Lower leg skin (tissue), 3 donors: ENCODE data around the gene SLC2A8.

Source experiments
- POLR2A ChIP-seq, 2 donors: fragments of 450-650 bp; IDR thresholded peaks; one replicate each; pipeline ENCODE4 v1.6.1; 2016 to 2017; ENCODE audit warnings: antibody characterized with exemption in 2 of 2, mild to moderate bottlenecking in 1 of 2, moderate library complexity in 1 of 2
- TF ChIP-seq, protein P1 (sequence below), 3 donors: fragments of 450-650 bp; IDR thresholded peaks; one replicate each; pipeline ENCODE4 v1.5.1; 2016; ENCODE audit warnings: antibody characterized with exemption in 3 of 3, mild to moderate bottlenecking in 3 of 3, moderate library complexity in 2 of 3

- TF ChIP-seq, protein P1, sequence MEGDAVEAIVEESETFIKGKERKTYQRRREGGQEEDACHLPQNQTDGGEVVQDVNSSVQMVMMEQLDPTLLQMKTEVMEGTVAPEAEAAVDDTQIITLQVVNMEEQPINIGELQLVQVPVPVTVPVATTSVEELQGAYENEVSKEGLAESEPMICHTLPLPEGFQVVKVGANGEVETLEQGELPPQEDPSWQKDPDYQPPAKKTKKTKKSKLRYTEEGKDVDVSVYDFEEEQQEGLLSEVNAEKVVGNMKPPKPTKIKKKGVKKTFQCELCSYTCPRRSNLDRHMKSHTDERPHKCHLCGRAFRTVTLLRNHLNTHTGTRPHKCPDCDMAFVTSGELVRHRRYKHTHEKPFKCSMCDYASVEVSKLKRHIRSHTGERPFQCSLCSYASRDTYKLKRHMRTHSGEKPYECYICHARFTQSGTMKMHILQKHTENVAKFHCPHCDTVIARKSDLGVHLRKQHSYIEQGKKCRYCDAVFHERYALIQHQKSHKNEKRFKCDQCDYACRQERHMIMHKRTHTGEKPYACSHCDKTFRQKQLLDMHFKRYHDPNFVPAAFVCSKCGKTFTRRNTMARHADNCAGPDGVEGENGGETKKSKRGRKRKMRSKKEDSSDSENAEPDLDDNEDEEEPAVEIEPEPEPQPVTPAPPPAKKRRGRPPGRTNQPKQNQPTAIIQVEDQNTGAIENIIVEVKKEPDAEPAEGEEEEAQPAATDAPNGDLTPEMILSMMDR (IDR thresholded peaks at IDR 0.05) = no peak
- TF ChIP-seq POLR2A (IDR thresholded peaks at IDR 0.05) = no peak
Measured at GRCh38 chr9:127396808-127397645, at the start of gene SLC2A8.
